Activated naive CD4-positive, alpha-beta T cell treated with anti-CD3 and anti-CD28 coated beads, Interleukin-2, amount 10 ng/mL, durations not matched to agents 7 days and 5 days (primary cell): ENCODE data around the gene SCN9A.
"Not testable (repeated sequence)": the region's sequence is repeated elsewhere in the genome, so short reads cannot be mapped to it uniquely, and the experiment has no call there.

ENCODE experiments used
- CTCF ChIA-PET: fragments of 350-600 bp; sonication (Branson Sonifier 250); formaldehyde crosslinking; loops from one replicate; lab custom pipeline; 2021; ENCODE audit warnings: antibody characterized with exemption; lab: Charles Lee
- DNase-seq: peaks from one replicate; pipeline ENCODE4 v3.0.0-alpha.2; 2020
- H3K27ac Mint-ChIP-seq: one replicate; pipeline ENCODE4 v1.8.0; 2021; ENCODE audit warnings: mild to moderate bottlenecking, moderate library complexity, mixed read lengths
- H3K27me3 Mint-ChIP-seq: one replicate; pipeline ENCODE4 v1.8.0; 2021; ENCODE audit warnings: mild to moderate bottlenecking, mixed read lengths
- H3K36me3 Mint-ChIP-seq: one replicate; pipeline ENCODE4 v1.8.0; 2021; ENCODE audit warnings: mixed read lengths
- H3K4me1 Mint-ChIP-seq: one replicate; pipeline ENCODE4 v1.8.0; 2021; ENCODE audit warnings: mixed read lengths
- H3K4me3 Mint-ChIP-seq: one replicate; pipeline ENCODE4 v1.8.0; 2021; ENCODE audit warnings: mild to moderate bottlenecking, moderate library complexity, mixed read lengths
- H3K9me3 Mint-ChIP-seq: one replicate; pipeline ENCODE4 v1.8.0; 2021; ENCODE audit warnings: mixed read lengths

The SCN9A gene

GRCh38 chr2:166375736-166376487 is at the start of gene SCN9A:
TSS of gene SCN9A (minus strand) at chr2:166375944. CDS start at chr2:166311756, 64,188 bp downstream.
- Mint-ChIP-seq H3K9me3 (no peaks in the 10 kb centered on the region), H3K27me3 (peaks cover 21% of the 10 kb centered on the region), H3K4me3 (peak within 1 kb of the TSS; percentile 72), H3K4me1 (peaks cover 15% of the 10 kb centered on the region), H3K27ac (no peak within 1 kb of the TSS), H3K36me3 (no peaks in the 10 kb centered on the region)
- CTCF ChIA-PET, result interaction anchor here (0.7 kb wide), 1 partner anchor 15 kb away, joined by 3 read pairs; no protein-coding TSS in a partner anchor
- DNase-seq, result peak; percentile 51

GRCh38 chr2:166424841-166425240 is 49.1 kb upstream of the SCN9A start:
- DNase-seq, result no peak
- no peak overlapping the region for H3K4me3 Mint-ChIP-seq
- H3K27ac Mint-ChIP-seq, result no peak overlapping the region
- H3K27me3 Mint-ChIP-seq, result no peaks in the 10 kb centered on the region
- H3K9me3 Mint-ChIP-seq, result no peaks in the 10 kb centered on the region
- CTCF ChIA-PET, result no interaction called here
- H3K36me3 Mint-ChIP-seq, result no peaks in the 10 kb centered on the region
- H3K4me1 Mint-ChIP-seq, result no peaks in the 10 kb centered on the region

GRCh38 chr2:166419616-166419934 is 43.8 kb upstream of the SCN9A start:
- Mint-ChIP-seq H3K4me1 (no peaks in the 10 kb centered on the region), H3K27ac (no peak overlapping the region), H3K4me3 (no peak overlapping the region), H3K9me3 (no peaks in the 10 kb centered on the region), H3K36me3 (no peaks in the 10 kb centered on the region), H3K27me3 (no peaks in the 10 kb centered on the region)
- CTCF ChIA-PET, result no interaction called here
- DNase-seq, result no peak

GRCh38 chr2:166418853-166419615 is 43.3 kb upstream of the SCN9A start:
- H3K27ac Mint-ChIP-seq, result no peak overlapping the region
- no peaks in the 10 kb centered on the region for H3K36me3 Mint-ChIP-seq
- no peak overlapping the region for H3K4me3 Mint-ChIP-seq
- DNase-seq, result no peak
- CTCF ChIA-PET, result no interaction called here
- no peaks in the 10 kb centered on the region for H3K4me1 Mint-ChIP-seq
- H3K27me3 Mint-ChIP-seq, result no peaks in the 10 kb centered on the region
- H3K9me3 Mint-ChIP-seq, result no peaks in the 10 kb centered on the region

- CTCF ChIA-PET, result no interaction called here
- no peaks in the 10 kb centered on the region for H3K4me1 Mint-ChIP-seq
- H3K27ac Mint-ChIP-seq, result no peak overlapping the region
- no peaks in the 10 kb centered on the region for H3K36me3 Mint-ChIP-seq
- H3K27me3 Mint-ChIP-seq, result no peaks in the 10 kb centered on the region
- H3K9me3 Mint-ChIP-seq, result no peaks in the 10 kb centered on the region
- H3K4me3 Mint-ChIP-seq, result no peak overlapping the region
- DNase-seq, result no peak
Measured at GRCh38 chr2:166417669-166418068, 41.9 kb upstream of the SCN9A start.

GRCh38 chr2:166413255-166413654 is 37.5 kb upstream of the SCN9A start:
- H3K27ac Mint-ChIP-seq, result no peak overlapping the region
- no peak overlapping the region for H3K4me3 Mint-ChIP-seq
- no peaks in the 10 kb centered on the region for H3K27me3 Mint-ChIP-seq
- no peaks in the 10 kb centered on the region for H3K9me3 Mint-ChIP-seq
- no peak for DNase-seq
- H3K36me3 Mint-ChIP-seq, result no peaks in the 10 kb centered on the region
- H3K4me1 Mint-ChIP-seq, result no peaks in the 10 kb centered on the region
- CTCF ChIA-PET, result no interaction called here

- no peak overlapping the region for H3K27ac Mint-ChIP-seq
- H3K36me3 Mint-ChIP-seq, result no peaks in the 10 kb centered on the region
- CTCF ChIA-PET, result no interaction called here
- H3K27me3 Mint-ChIP-seq, result no peaks in the 10 kb centered on the region
- no peak overlapping the region for H3K4me3 Mint-ChIP-seq
- H3K9me3 Mint-ChIP-seq, result no peaks in the 10 kb centered on the region
- DNase-seq, result no peak
- H3K4me1 Mint-ChIP-seq, result no peaks in the 10 kb centered on the region
Measured at GRCh38 chr2:166411473-166412230, 35.9 kb upstream of the SCN9A start.

- CTCF ChIA-PET, result no interaction called here
- no peak for DNase-seq
- no peaks in the 10 kb centered on the region for H3K9me3 Mint-ChIP-seq
Measured at GRCh38 chr2:166410828-166411472, 35.2 kb upstream of the SCN9A start.

GRCh38 chr2:166407746-166408145 is 32.0 kb upstream of the SCN9A start:
- H3K36me3 Mint-ChIP-seq, result not testable (repeated sequence)

More at GRCh38 chr2:166410828-166411472, 35.2 kb upstream of the SCN9A start:
- no peak overlapping the region for H3K4me3 Mint-ChIP-seq
- no peaks in the 10 kb centered on the region for H3K36me3 Mint-ChIP-seq
- no peaks in the 10 kb centered on the region for H3K27me3 Mint-ChIP-seq
- H3K27ac Mint-ChIP-seq, result no peak overlapping the region
- H3K4me1 Mint-ChIP-seq, result no peaks in the 10 kb centered on the region

GRCh38 chr2:166406374-166406773 is 30.6 kb upstream of the SCN9A start:
- Mint-ChIP-seq H3K27me3 (no peaks in the 10 kb centered on the region), H3K27ac (no peak overlapping the region), H3K4me3 (no peak overlapping the region), H3K9me3 (no peaks in the 10 kb centered on the region), H3K36me3 (no peaks in the 10 kb centered on the region), H3K4me1 (no peaks in the 10 kb centered on the region)
- CTCF ChIA-PET, result no interaction called here
- no peak for DNase-seq

More at GRCh38 chr2:166407746-166408145, 32.0 kb upstream of the SCN9A start:
- H3K4me3 Mint-ChIP-seq, H3K27ac Mint-ChIP-seq, CTCF ChIA-PET, H3K4me1 Mint-ChIP-seq, H3K9me3 Mint-ChIP-seq, H3K27me3 Mint-ChIP-seq, DNase-seq: not testable (repeated sequence)

GRCh38 chr2:166405569-166405926 is 29.8 kb upstream of the SCN9A start:
- H3K4me3 Mint-ChIP-seq, result no peak overlapping the region
- no peaks in the 10 kb centered on the region for H3K4me1 Mint-ChIP-seq
- no peak for DNase-seq
- no peaks in the 10 kb centered on the region for H3K9me3 Mint-ChIP-seq
- no peaks in the 10 kb centered on the region for H3K36me3 Mint-ChIP-seq
- CTCF ChIA-PET, result no interaction called here
- no peak overlapping the region for H3K27ac Mint-ChIP-seq
- H3K27me3 Mint-ChIP-seq, result no peaks in the 10 kb centered on the region

GRCh38 chr2:166404831-166405568 is 29.3 kb upstream of the SCN9A start:
- Mint-ChIP-seq H3K4me1 (no peaks in the 10 kb centered on the region), H3K36me3 (no peaks in the 10 kb centered on the region), H3K9me3 (no peaks in the 10 kb centered on the region), H3K27ac (no peak overlapping the region), H3K27me3 (no peaks in the 10 kb centered on the region), H3K4me3 (no peak overlapping the region)
- CTCF ChIA-PET, result no interaction called here
- DNase-seq, result no peak

GRCh38 chr2:166394245-166394644 is 18.5 kb upstream of the SCN9A start:
- Mint-ChIP-seq H3K27me3 (no peaks in the 10 kb centered on the region), H3K27ac (no peak overlapping the region), H3K9me3 (no peaks in the 10 kb centered on the region), H3K4me3 (no peak overlapping the region), H3K36me3 (no peaks in the 10 kb centered on the region), H3K4me1 (no peaks in the 10 kb centered on the region)
- DNase-seq, result no peak
- CTCF ChIA-PET, result interaction anchor here (1.1 kb wide), 1 partner anchor 9 kb away, joined by 6 read pairs; no protein-coding TSS in a partner anchor
